Measurements from ENCODE around the gene LRFN2. TPM values are rescaled to one million over a fixed set of nuclear protein-coding genes. Genes with fewer than 3 reads are reported as not detected.

LRFN2 gene
- polyA plus RNA-seq, 3 donors: not detected

DNA sequence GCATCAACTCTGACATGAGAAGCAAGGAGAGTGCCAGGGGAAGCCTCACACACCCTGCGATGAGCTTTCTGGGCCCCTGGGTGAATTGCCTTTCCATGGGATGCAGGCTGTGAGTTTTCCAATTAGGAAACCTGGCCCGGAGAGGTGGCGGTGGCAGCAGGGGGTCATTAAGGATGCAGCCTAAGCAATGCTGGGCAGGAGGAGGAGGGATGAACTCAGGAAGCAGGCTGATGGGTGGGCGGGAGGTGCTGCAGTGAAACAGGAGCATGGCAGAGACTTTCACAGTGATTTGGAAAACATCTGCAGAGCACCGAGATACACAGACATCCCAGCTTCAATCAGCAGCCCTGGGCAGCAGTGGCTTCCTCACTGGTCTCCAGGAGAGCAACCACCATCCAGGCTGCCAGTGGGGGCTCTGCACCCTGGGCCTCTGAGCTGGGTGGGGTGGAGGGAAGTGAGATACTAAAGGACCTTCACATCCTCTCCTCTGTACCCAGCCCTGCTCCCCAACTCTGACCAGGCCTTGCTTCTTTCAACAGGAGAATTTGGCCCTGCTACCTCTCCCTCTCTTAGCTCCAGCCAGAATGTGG is 44.9 kb downstream of the LRFN2 start:
- Histone ChIP-seq H3K9ac (ENCODE audit: insufficient read depth, low read length, poor library complexity, severe bottlenecking) (no peak overlapping the region), H3K4me3 (replicated peaks in 1 of 3; ENCODE audit: low read depth in 2 of 3, low read length in 3 of 3) (no peak overlapping the region), H2AFZ (ENCODE audit: insufficient read depth, low read depth, low read length, poor library complexity, severe bottlenecking) (no peak overlapping the region), H3K27me3 (ENCODE audit: control insufficient read depth in 2 of 2, insufficient read depth in 2 of 2, low read length in 2 of 2) (no peaks in the 10 kb centered on the region), H3K9me3 (replicated peaks in 1 of 2; ENCODE audit: control insufficient read depth in 1 of 2, insufficient read depth in 1 of 2, low read length in 2 of 2) (no peaks in the 10 kb centered on the region), H3K36me3 (replicated peaks in 1 of 2; ENCODE audit: control insufficient read depth in 1 of 2, insufficient read depth in 2 of 2, low read length in 2 of 2) (no peaks in the 10 kb centered on the region), H4K20me1 (ENCODE audit: insufficient read depth, low read length) (no peaks in the 10 kb centered on the region), H3K4me2 (replicated peaks; ENCODE audit: extremely low read depth, low read length, poor library complexity, severe bottlenecking) (no peak overlapping the region), H3K79me2 (ENCODE audit: insufficient read depth, low read length) (no peaks in the 10 kb centered on the region), H3K27ac (ENCODE audit: low read depth in 1 of 2, low read length in 2 of 2) (no peak overlapping the region), H3K4me1 (ENCODE audit: control insufficient read depth in 1 of 2, insufficient read depth in 2 of 2, low read length in 2 of 2) (no peaks in the 10 kb centered on the region)
- Mint-ChIP-seq H3K27me3 (ENCODE audit: low read depth in 3 of 3) (peaks cover 2 to 7% (median 5%) of the 10 kb centered on the region in 3 donors), H3K27ac (no peak overlapping the region), H3K9me3 (no peaks in the 10 kb centered on the region), H3K4me3 (no peak overlapping the region), H3K4me1 (no peaks in the 10 kb centered on the region), H3K36me3 (no peaks in the 10 kb centered on the region)
- WGBS (ENCODE audit: insufficient coverage): 96% methylated on average over 4 of the region's 5 CpGs
- TF ChIP-seq, protein P1, sequence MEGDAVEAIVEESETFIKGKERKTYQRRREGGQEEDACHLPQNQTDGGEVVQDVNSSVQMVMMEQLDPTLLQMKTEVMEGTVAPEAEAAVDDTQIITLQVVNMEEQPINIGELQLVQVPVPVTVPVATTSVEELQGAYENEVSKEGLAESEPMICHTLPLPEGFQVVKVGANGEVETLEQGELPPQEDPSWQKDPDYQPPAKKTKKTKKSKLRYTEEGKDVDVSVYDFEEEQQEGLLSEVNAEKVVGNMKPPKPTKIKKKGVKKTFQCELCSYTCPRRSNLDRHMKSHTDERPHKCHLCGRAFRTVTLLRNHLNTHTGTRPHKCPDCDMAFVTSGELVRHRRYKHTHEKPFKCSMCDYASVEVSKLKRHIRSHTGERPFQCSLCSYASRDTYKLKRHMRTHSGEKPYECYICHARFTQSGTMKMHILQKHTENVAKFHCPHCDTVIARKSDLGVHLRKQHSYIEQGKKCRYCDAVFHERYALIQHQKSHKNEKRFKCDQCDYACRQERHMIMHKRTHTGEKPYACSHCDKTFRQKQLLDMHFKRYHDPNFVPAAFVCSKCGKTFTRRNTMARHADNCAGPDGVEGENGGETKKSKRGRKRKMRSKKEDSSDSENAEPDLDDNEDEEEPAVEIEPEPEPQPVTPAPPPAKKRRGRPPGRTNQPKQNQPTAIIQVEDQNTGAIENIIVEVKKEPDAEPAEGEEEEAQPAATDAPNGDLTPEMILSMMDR (IDR thresholded peaks at IDR 0.05): no peak
- no peak for DNase-seq
- intact Hi-C loops (cut with micrococcal nuclease): no loop called here

DNA sequence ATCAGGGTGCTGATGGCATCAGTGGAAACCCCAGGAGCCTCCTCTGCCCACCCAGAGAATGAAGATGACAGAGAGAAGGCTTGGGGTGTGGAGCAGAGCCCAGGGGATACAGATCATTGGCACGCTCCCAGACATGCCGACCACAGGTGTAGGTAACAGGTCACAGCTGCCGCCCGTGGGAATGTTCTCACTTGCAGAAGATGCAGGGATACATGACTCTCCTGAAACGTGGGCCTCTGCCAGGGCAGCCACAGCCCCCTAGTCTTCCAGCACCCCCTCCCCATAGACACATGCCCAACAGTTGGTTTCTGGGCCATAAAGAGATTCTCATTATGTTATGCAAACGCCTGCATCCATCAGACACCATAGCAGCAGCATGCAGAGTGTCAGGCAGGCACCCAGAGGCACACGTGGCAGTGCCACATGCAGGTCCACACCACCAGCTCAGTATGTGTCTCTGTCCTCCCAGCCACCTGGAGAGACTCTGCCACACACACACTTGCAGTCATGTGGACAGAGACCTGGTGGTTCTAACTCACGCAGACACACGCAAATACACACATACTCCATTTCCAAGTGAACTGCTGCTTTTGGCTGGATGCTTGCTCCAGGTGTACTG is 45.5 kb downstream of the LRFN2 start:
- H3K27ac ChIP-seq (ENCODE audit: low read depth in 1 of 2, low read length in 2 of 2): no peak overlapping the region
- no peaks in the 10 kb centered on the region for H4K20me1 ChIP-seq (ENCODE audit: insufficient read depth, low read length)
- H3K27me3 ChIP-seq (ENCODE audit: control insufficient read depth in 2 of 2, insufficient read depth in 2 of 2, low read length in 2 of 2): no peaks in the 10 kb centered on the region
- H3K36me3 ChIP-seq (replicated peaks in 1 of 2; ENCODE audit: control insufficient read depth in 1 of 2, insufficient read depth in 2 of 2, low read length in 2 of 2): no peaks in the 10 kb centered on the region
- no peak overlapping the region for H3K4me3 ChIP-seq (replicated peaks in 1 of 3; ENCODE audit: low read depth in 2 of 3, low read length in 3 of 3)
- no peaks in the 10 kb centered on the region for H3K9me3 Mint-ChIP-seq
- peaks cover 2 to 6% (median 5%) of the 10 kb centered on the region in 3 donors for H3K27me3 Mint-ChIP-seq (ENCODE audit: low read depth in 3 of 3)
- no peak overlapping the region for H2AFZ ChIP-seq (ENCODE audit: insufficient read depth, low read depth, low read length, poor library complexity, severe bottlenecking)
- no peaks in the 10 kb centered on the region for H3K9me3 ChIP-seq (replicated peaks in 1 of 2; ENCODE audit: control insufficient read depth in 1 of 2, insufficient read depth in 1 of 2, low read length in 2 of 2)
- H3K36me3 Mint-ChIP-seq: no peaks in the 10 kb centered on the region
- no peak overlapping the region for H3K27ac Mint-ChIP-seq
- H3K79me2 ChIP-seq (ENCODE audit: insufficient read depth, low read length): no peaks in the 10 kb centered on the region
- no peaks in the 10 kb centered on the region for H3K4me1 ChIP-seq (ENCODE audit: control insufficient read depth in 1 of 2, insufficient read depth in 2 of 2, low read length in 2 of 2)
- TF ChIP-seq, protein P1 (IDR thresholded peaks at IDR 0.05): no peak
- H3K9ac ChIP-seq (ENCODE audit: insufficient read depth, low read length, poor library complexity, severe bottlenecking): no peak overlapping the region
- no peak overlapping the region for H3K4me2 ChIP-seq (replicated peaks; ENCODE audit: extremely low read depth, low read length, poor library complexity, severe bottlenecking)
- no peaks in the 10 kb centered on the region for H3K4me1 Mint-ChIP-seq
- 100% methylated on average over 3 of the region's 9 CpGs for WGBS (ENCODE audit: insufficient coverage)
- no peak for DNase-seq
- intact Hi-C loops (cut with micrococcal nuclease): no loop called here
- no peak overlapping the region for H3K4me3 Mint-ChIP-seq

All from CD14-positive monocyte (primary cell).